Raji (cell line): ENCODE data around the gene ERMAP.

Experiments
- POLR2A ChIP-seq: IDR thresholded peaks from 2 replicates; pipeline ENCODE4 v1.6.1; 2011; ENCODE audit warnings: low read depth, low read length, control low read depth; ENCODE audit not compliant: insufficient read depth

The ERMAP gene

DNA sequence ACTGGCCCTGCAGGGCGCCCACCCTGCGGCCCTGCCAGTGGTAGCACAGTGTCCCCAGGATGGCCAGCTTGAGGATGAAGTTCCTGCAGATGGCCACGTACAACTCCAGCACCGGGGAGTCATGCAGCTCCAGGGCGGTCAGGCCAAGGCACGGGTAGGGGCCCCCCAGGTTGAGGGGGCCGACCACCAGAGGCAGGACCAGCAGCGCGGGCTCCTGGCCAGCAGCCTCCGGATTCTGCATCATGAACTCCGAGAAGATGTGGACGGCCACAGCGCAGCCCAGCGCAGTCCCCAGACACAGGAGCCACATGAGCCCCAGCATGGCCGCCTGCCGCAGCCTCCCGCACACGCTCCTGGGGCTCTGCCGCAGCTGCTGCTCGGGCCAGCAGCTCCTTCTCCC, 70.4 kb downstream of the ERMAP start:
- TF ChIP-seq POLR2A, result no peak

DNA sequence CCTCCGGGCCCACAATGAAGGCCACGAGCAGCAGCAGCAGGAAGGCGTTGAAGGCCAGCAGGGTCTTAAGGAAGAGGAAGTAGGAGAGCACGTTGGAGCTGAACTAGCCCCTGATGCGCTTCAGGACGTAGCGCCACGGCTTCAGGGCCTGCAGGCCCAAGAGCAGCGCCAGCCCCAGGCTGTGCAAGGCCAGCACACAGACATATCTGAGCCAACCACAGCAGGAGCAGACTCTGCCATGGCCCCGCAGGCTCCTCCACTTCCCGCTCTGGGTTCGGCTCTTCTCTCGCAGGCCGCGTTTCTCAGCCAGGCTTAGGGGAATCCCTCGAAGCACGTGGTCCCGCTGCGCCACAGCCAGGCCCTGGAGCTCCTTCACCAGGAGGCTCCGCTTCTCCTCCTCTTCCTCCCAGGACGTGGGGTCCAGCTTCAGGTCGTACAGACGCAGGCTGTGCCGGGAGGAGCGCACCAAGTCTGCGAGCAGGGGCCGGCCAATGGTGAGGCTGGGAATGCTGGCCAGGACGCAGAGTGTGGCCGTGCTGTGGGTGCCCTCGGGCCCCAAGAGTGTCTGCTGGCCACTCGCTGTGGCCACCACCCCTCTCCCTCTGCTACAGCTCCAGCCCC, 71.2 kb downstream of the ERMAP start:
- no peak for TF ChIP-seq POLR2A

DNA sequence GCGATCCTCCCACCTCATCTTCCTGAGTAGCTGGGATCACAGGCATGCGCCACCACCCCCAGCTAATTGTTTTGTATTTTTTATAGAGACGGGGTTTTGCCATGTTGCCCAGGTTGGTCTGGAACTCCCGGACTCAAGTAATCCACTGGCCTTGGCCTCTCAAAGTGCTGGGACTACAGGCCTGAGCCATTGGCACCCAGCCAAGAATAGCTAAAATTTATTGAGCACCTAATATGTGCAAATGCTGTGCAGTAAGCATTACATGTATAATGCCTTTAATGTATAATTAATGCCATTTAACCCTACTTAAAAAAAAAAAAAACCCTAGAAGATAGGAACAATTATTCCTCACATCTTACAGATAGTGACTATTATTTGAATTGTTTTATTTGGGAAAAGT, 72.3 kb downstream of the ERMAP start:
- TF ChIP-seq POLR2A, result no peak

DNA sequence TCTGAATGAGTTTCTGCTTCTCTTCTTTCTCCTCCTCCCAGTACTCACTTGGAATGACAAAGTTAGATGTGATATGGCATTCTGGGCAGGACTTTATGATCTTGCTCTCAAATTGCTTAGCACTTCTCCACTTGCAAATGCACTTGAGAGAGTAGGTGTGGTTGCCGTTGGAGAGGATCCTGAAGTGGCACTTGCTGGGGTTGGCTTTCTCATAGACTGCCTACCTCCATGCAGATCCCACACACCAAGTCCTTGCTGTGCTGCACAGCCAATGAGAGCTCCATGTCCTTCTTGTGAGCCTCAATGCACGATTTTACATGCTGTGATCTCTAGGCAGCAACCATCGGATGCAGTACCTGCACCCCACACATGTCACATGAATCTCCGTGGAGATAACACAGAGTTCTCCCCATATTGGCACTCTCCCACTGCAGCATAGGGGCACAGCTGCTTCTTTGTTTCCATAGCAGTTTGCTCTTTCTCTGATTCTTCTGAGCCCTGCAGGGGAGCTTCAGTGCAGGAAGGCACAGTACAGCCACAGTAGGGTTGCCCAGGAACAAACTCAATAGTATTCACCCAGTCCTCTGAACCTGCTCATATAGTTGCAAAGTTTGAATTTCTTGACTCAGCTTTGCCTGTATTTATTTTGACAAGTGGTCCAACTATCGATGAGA, 74.7 kb downstream of the ERMAP start:
- TF ChIP-seq POLR2A, result no peak
